Activated T-cell treated with anti-CD3 and anti-CD28 coated beads for 48 hours (primary cell): Measurements from ENCODE around the gene CYP2A7.
"Not testable (repeated sequence)": the region's sequence is repeated elsewhere in the genome, so short reads cannot be mapped to it uniquely, and the experiment has no call there.

Experiments used
- DNase-seq: peaks from one replicate; pipeline ENCODE4 v3.0.0-alpha.2; 2020; ENCODE audit warnings: low read depth

The CYP2A7 gene

DNA sequence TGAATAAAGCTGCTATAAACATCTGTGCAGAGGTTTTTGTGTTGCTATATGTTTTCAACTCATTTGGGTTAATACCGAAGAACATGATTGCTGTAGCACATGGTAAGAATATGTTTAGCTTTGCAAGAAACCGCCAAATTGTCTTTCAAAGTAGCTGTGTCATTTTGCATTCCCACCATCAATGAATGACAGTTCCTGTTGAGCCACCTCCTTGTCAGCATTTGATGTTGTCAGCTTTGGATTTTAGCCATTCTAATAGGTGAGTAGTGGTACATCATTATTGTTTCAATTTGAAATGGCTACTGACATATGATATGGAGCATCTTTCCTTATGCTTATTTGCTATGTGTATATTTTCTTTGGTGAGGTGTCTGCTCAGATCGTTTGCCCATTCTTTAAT lies 40.0 kb downstream of the CYP2A7 start:
- DNase-seq = not testable (repeated sequence)

DNA sequence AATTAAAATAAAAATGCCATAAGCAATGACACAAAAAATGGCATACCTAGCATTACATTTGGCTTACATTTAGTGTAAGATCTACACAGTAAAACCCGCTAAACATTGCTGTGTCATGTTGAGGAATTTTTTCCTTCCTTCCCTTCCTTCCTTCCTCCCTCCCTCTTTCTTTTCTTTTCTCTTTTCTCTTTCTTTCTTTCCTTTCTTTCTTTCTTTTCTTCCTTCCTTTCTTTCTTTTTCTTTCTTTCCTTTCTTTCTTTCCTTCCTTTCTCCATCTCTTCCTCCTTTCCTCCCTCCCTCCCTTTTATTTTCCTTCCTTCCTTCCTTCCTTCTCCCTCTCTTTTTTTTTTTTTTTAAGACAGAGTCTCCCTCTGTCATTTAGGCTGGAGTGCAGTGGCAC lies 43.6 kb downstream of the CYP2A7 start:
- not testable (repeated sequence) for DNase-seq

DNA sequence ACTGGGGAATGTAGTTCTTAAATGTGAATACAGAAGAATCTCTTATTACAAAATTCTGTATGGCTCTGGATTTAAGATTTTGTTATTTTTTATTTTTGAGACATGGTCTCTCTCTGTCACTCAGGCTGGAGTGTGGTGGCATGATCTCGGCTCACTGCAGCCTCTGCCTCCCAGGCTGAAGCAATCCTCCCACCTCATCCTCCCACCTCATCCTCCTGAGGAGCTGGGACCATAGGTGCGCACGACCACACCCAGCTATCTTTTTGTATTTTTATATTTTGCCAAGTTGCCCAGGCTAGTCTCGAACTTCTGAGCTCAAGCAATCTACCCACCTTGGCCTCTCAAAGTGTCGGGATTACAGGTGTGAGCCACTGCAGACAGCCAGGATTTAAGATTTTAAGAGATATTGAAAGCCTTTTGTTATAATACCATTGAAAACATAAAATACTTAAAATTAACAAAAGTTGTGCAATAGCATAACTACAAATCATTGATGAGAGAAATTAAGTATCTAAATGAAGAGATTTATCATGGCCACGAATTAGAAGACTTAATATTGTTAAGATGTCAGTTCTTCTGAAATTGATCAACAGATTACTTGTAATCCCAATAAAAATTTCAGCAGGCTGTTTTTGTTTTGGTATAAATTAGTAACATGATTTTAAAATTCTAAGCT lies 45.1 kb downstream of the CYP2A7 start:
- DNase-seq = no peak

DNA sequence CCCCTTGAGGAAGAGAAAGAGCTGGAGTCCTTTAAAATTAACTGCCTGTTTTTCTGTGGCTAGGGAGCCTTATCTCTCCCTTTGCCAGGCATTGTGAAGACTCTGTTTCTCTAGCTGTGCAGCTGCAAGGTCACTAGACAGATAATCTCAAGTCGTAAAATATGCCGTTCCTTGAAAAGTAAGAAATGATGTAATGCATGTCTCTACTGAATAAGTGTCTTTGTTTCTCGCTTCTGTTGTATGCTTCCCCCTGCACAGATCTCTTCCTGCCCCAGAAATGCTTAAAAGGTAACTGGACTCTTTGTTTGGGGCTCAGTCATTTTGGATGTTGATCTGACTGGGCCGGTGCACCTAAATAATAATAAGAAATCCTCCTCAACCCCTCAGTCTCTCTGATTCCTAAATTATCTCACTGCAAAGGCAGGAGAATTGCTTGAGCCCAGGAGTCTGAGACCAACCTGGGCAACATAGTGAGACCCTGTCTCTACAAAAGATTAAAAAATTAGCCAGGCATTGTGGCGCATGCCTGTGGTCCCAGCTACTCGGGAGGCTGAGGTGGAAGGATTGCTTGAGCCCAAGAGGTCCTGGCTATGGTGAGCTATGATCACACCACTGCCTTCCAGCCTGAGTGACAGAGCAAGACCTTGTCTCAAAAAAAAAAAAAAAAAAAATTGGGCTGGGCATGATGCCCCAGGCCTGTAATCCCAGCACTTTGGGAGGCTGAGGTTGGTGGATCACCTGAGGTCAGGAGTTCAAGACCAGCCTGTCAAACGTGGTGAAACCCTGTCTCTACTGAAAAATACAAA lies 48.1 kb downstream of the CYP2A7 start:
- DNase-seq = not testable (repeated sequence)

DNA sequence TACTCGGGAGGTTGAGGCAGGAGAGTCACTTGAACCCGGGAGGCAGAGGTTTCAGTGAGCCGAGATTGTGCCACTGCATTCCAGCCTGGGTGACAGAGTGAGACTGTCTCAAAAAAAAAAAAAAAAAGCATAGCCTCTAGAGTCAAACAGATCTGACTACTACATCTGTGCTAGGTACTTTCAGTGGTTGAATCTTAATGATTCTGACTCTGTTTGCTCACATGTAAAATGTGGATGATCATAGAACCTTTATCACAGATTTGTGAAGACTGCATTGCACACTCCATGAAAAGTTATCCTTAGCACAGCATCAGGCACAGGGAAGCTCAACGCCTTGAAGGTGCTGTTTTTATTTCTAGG lies 49.6 kb downstream of the CYP2A7 start:
- DNase-seq = not testable (repeated sequence)

DNA sequence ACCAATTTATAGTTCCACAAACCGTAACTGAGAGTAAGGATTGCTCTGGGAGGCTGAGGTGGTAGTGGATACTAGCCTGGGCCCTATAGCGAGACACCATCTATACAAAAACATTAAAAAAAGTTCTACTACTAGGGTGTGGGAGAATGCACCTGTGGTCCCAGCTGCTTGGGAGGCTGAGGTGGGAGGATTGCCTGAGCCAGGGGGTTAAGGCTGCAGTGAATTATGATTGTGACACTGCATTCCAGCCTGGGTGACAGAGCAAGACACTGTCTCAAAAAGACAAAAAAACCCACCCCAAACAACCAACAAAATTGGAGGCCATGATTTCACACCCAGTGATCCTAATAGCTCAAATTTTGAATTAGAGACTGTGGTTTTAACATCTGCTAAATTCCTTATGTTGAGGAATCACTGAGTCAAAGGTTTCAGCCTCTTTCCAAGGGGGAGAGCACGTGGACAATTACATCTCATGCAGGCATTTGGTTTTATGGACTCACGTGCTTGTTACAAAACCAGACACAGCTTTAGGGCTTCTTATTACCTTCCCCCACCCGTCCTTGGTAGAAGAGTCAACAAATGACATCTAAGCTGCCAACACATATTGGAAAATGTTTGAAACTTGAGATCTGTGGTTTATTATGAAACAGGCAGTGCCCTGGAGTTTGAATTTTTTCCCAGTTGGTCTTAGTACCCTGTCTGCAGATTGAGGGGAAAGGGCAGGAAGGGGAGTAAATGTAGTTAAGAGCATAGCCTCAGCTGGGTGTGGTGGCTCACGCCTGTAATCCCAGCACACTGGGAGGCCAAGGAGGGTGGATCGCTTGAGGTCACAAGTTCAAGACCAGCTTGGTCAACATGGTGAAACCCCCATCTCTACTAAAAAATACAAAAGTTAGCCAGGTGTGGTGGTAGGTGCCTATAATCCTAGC lies 50.3 kb downstream of the CYP2A7 start:
- DNase-seq = no peak

DNA sequence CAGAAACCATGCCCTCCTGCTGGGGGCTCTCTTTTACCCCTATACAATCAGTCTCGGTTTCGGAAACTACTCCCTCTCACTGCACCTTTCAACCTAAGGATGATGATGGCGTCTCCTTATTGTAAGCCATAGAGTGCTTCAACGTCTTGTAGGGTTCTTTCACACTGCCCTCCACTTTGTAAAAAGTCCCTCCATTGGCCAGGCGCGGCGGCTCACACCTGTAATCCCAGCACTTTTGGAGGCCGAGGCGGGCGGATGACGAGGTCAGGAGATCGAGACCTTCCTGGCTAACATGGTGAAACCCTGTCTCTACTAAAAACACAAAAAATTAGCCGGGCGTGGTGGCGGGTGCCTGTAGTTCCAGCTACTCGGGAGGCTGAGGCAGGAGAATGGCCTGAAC lies 51.3 kb downstream of the CYP2A7 start:
- not testable (repeated sequence) for DNase-seq

DNA sequence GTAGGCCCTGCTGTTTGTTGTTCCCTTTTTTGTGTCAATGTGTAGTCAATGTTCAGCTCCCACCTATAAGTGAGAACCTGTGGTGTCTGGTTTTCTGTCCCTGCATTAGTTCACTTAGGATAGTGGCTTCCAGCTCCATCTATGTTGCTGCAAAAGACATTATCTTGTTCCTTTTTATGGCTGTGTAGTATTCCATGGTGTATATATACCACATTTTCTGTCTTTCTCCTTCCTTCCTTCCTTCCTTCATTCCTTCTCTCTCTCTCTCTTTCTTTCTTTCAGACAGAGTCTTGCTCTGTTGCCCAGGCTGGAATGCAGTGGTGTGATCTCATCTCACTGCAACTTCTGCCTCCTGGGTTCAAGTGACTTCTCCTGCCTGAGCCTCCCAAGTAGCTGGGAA lies 52.8 kb downstream of the CYP2A7 start:
- no peak for DNase-seq

DNA sequence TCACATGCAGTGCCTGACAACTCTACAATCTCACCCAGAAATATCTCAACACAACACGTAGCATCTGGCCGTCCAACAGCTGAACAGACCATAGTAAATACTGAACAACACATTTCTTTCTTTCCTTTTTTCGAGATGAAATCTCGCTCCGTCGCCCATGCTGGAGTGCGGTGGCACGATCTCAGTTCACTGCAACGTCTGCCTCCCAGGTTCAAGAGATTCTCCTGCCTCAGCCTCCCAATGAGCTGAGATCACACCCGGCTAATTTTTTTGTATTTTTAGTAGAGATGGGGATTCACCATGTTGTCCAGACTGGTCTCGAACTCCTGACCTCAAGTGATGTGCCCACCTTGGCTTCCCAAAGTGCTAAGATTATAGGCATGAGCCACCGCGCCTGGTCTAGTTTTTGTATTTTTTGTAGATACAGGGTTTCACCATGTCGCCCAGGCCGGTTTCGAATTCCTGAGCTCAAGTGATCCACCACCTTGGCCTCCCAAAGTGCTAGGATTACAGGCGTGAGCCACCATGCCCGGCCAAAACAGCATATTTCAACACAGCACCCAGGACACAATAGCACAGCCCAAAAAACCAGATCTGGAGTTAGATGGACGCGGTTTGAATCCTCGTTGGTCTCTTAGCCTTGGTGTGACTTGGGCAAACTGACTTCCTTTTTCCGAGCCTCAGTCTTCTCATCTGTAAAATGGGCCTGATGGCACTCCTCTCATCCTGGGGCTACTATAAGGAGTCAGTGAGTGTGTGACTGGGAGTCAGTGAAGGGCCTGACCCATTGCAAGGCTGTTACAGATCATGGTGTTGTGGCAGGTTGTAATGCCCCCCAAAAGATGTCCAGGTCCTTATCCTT lies 54.4 kb downstream of the CYP2A7 start:
- DNase-seq = no peak

DNA sequence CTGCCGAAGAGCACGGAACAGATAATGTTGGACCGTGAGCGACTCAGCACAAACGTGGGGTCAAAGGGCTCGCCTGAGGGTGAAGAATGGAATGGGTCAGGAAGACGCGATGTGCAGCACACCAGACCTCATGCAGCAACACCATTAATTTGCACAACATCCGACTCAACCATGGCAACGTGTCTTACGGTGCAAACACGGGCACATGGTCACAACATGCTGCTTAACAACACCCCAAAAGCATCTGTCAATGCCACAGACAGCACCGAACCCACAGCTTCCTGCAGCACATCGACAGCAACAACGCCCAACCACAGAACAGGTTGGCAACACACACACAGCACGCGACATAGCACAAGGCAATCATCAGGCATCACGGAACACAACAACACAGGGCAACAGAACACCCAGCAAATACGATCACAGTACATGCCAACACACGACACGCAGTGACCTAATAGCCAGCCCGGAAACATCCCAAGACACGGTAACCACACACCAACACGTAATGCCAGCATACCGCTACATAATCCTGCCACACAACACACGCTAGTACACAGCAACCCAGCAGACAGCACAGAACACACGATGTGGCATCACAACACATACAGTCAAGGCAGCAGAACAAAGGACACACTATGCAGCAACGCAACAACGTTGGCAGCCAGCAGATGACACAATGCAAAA lies 55.2 kb downstream of the CYP2A7 start:
- DNase-seq = not testable (repeated sequence)

DNA sequence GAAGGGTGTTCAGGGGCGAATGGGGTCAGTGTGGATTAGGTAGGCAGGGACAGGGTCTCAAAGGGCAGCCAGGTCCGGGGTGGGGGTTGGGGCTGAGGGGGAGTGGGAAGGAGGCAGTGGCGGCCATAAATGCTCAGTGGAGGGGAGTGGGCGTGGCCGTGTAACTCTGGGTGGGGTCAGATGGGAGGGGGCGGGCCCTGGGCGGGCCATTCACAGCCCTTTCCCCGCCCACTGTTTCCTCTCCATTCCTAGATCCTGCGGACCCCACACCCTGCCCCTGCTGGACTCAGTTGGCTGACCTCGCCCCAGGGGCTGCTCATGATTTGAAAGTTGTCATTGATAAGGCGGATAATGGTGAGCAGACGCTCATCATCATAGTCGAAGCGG lies 55.7 kb downstream of the CYP2A7 start:
- DNase-seq = not testable (repeated sequence)

DNA sequence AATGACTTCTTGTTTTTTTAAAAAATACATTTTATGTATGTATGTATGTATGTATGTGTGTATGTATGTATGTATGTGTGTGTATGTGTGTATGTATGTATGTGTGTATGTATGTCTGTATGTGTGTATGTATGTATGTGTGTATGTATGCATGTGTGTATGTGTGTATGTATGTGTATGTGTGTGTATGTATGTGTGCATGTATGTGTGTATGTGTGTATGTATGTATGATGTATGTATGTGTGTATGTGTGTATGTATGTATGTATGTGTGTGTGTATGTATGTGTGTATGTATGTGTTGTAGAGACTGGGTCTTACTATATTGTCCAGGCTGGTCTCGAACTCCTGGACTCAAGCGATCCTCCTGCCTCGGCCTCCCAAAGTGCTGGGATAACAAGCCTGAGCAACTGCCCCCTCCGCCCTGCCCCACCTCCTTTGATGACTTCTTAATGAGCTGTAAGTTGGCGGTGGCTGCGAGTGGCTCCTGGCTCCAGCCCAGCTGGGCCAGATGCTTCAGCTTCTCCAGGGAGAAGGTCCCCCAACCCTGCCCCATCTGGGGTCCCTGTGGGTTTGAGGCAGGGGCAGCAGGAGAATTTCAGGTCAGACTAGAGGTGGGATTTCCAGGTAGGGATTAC lies 56.5 kb downstream of the CYP2A7 start:
- not testable (repeated sequence) for DNase-seq
